Measurements from ENCODE around the gene MYORG. TPM values are rescaled to one million over a fixed set of nuclear protein-coding genes. Genes with fewer than 3 reads are reported as not detected.

MYORG gene
- total and polyA plus RNA-seq, 9 of the 15 experiments (the other 6 are each of a cell fraction or from before 2014, with no cell fraction given), result 0.06 to 0.82 (median 0.18) TPM

- TF ChIP-seq SAP30 (IDR thresholded peaks at IDR 0.05; ENCODE audit: borderline replicate concordance, insufficient read depth, low read depth, low read length, poor library complexity, severe bottlenecking), result no peak
- no peak for TF ChIP-seq HDAC2 (IDR thresholded peaks at IDR 0.05)
- TF ChIP-seq FOXK1 (CRISPR knock-in tag; IDR thresholded peaks at IDR 0.05; ENCODE audit: borderline replicate concordance), result 0 out of 2 replicates have a peak, but pooled peaks have one; percentile 33
- no peak for TF ChIP-seq SMAD4 (CRISPR knock-in tag; conservative IDR thresholded peaks at IDR 0.05)
- no peak for TF ChIP-seq PYGO2 (tag; IDR thresholded peaks at IDR 0.05)
- no peak for TF ChIP-seq ZBTB7A (IDR thresholded peaks at IDR 0.05; ENCODE audit: borderline replicate concordance, control insufficient read depth, low read depth, low read length)
- no peak for TF ChIP-seq ZNF830 (CRISPR knock-in tag; IDR thresholded peaks at IDR 0.05)
- no peak for TF ChIP-seq FUS (optimal IDR thresholded peaks at IDR 0.05; ENCODE audit: low read depth, low read length)
- TF ChIP-seq SRSF7 (optimal IDR thresholded peaks at IDR 0.05; ENCODE audit: low read depth, low read length), result no peak
- no peak for TF ChIP-seq CEBPG (CRISPR knock-in tag; IDR thresholded peaks at IDR 0.05)
- no peak for TF ChIP-seq CEBPG (tag; conservative IDR thresholded peaks at IDR 0.05 in 1 of 2, IDR thresholded peaks at IDR 0.05 in 1 of 2)
- peak; percentile 32 for TF ChIP-seq TAF9B (IDR thresholded peaks at IDR 0.05; ENCODE audit: partially characterized antibody)
- TF ChIP-seq ZNF507 (tag; conservative IDR thresholded peaks at IDR 0.05), result no peak
- no peak for TF ChIP-seq ZNF134 (CRISPR knock-in tag; conservative IDR thresholded peaks at IDR 0.05)
- TF ChIP-seq BRD9 (IDR thresholded peaks at IDR 0.05; ENCODE audit: low read depth, partially characterized antibody), result no peak
- TF ChIP-seq, protein P1, sequence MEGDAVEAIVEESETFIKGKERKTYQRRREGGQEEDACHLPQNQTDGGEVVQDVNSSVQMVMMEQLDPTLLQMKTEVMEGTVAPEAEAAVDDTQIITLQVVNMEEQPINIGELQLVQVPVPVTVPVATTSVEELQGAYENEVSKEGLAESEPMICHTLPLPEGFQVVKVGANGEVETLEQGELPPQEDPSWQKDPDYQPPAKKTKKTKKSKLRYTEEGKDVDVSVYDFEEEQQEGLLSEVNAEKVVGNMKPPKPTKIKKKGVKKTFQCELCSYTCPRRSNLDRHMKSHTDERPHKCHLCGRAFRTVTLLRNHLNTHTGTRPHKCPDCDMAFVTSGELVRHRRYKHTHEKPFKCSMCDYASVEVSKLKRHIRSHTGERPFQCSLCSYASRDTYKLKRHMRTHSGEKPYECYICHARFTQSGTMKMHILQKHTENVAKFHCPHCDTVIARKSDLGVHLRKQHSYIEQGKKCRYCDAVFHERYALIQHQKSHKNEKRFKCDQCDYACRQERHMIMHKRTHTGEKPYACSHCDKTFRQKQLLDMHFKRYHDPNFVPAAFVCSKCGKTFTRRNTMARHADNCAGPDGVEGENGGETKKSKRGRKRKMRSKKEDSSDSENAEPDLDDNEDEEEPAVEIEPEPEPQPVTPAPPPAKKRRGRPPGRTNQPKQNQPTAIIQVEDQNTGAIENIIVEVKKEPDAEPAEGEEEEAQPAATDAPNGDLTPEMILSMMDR (IDR thresholded peaks at IDR 0.05 in 2 of 3, conservative IDR thresholded peaks at IDR 0.05 in 1 of 3; ENCODE audit: insufficient read depth in 2 of 3, low read depth in 1 of 3, low read length in 3 of 3), result no peak
- no peak for TF ChIP-seq ZEB2 (IDR thresholded peaks at IDR 0.05)
- no peak for TF ChIP-seq SMARCB1 (IDR thresholded peaks at IDR 0.05; ENCODE audit: insufficient read length, low read depth)
- no peak for TF ChIP-seq GTF2E2 (tag; IDR thresholded peaks at IDR 0.05)
- TF ChIP-seq FOXK2 (conservative IDR thresholded peaks at IDR 0.05 in 1 of 2, IDR thresholded peaks at IDR 0.05 in 1 of 2; ENCODE audit: low read depth in 2 of 2), result peak; percentile 96 to 97
- TF ChIP-seq ZNF699 (CRISPR knock-in tag; IDR thresholded peaks at IDR 0.05; ENCODE audit: insufficient replicate concordance), result no peak
- TF ChIP-seq SMAD3 (CRISPR knock-in tag; conservative IDR thresholded peaks at IDR 0.05), result no peak
- no peak for TF ChIP-seq ZNF408 (CRISPR knock-in tag; IDR thresholded peaks at IDR 0.05; ENCODE audit: low read depth)
- TF ChIP-seq MEF2D (tag; conservative IDR thresholded peaks at IDR 0.05; ENCODE audit: low read depth), result no peak
- TF ChIP-seq RAD51 (IDR thresholded peaks at IDR 0.05; ENCODE audit: borderline replicate concordance, low read depth), result no peak
- TF ChIP-seq TEAD2 (tag; IDR thresholded peaks at IDR 0.05), result no peak
- 0 out of 2 replicates have a peak, but pooled peaks have one; percentile 10 for TF ChIP-seq MTA3 (IDR thresholded peaks at IDR 0.05; ENCODE audit: borderline replicate concordance)
- TF ChIP-seq, protein P2, sequence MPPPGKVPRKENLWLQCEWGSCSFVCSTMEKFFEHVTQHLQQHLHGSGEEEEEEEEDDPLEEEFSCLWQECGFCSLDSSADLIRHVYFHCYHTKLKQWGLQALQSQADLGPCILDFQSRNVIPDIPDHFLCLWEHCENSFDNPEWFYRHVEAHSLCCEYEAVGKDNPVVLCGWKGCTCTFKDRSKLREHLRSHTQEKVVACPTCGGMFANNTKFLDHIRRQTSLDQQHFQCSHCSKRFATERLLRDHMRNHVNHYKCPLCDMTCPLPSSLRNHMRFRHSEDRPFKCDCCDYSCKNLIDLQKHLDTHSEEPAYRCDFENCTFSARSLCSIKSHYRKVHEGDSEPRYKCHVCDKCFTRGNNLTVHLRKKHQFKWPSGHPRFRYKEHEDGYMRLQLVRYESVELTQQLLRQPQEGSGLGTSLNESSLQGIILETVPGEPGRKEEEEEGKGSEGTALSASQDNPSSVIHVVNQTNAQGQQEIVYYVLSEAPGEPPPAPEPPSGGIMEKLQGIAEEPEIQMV (tag; conservative IDR thresholded peaks at IDR 0.05; ENCODE audit: low read depth), result no peak
- TF ChIP-seq ZNF316 (IDR thresholded peaks at IDR 0.05), result no peak
Measured at GRCh38 chr9:34328500-34328986, 48.2 kb downstream of the MYORG start (continued).

All from K562 (cell line).